ENCODE data around the gene MPPED1. TPM values are rescaled to one million over a fixed set of nuclear protein-coding genes. Genes with fewer than 3 reads are reported as not detected.

Gene MPPED1
- total RNA-seq, 1 experiment from 2014 or later = not detected

- no peaks in the 10 kb centered on the region for H3K36me3 ChIP-seq (ENCODE audit: low read depth)
- BruUV-seq (replicated peaks) = no TSS peak
- no peaks in the 10 kb centered on the region for H3F3A ChIP-seq (ENCODE audit: insufficient read depth, low read depth)
- H3K4me3 ChIP-seq = no peak overlapping the region
- peaks cover 85% of the 10 kb centered on the region for H3K27me3 ChIP-seq (ENCODE audit: insufficient read depth, low read depth)
- TF ChIP-seq EZH2 (IDR thresholded peaks at IDR 0.05; ENCODE audit: low read depth) (no peak), CTCF (conservative IDR thresholded peaks at IDR 0.05) (no peak)
- no peaks in the 10 kb centered on the region for H4K20me1 ChIP-seq (ENCODE audit: insufficient read depth)
- H3K79me2 ChIP-seq (ENCODE audit: low read depth) = no peaks in the 10 kb centered on the region
- no peak overlapping the region for H3K27ac ChIP-seq
- H3K4me1 ChIP-seq (replicated peaks; ENCODE audit: insufficient read depth) = no peaks in the 10 kb centered on the region
- no peaks in the 10 kb centered on the region for H3K9me2 ChIP-seq (ENCODE audit: insufficient read depth)
- no peak overlapping the region for H2AFZ ChIP-seq
- H3K9me3 ChIP-seq (ENCODE audit: insufficient read depth, low read depth) = no peaks in the 10 kb centered on the region
- POLR2A ChIA-PET (ENCODE audit: unreplicated experiment) = no interaction called here
- intact Hi-C loops (cut with micrococcal nuclease; ENCODE audit: unreplicated experiment) = no loop called here
- CTCF ChIA-PET = no interaction called here
- H3K4me2 ChIP-seq = no peak overlapping the region
- DNase-seq = no peak
Observed at GRCh38 chr22:43471606-43472135, 59.9 kb downstream of the MPPED1 start.

- H3K9me2 ChIP-seq (ENCODE audit: insufficient read depth) = no peaks in the 10 kb centered on the region
- TF ChIP-seq EZH2 (IDR thresholded peaks at IDR 0.05; ENCODE audit: low read depth) (no peak), CTCF (conservative IDR thresholded peaks at IDR 0.05) (no peak)
- H3K4me3 ChIP-seq = no peak overlapping the region
- H3F3A ChIP-seq (ENCODE audit: insufficient read depth, low read depth) = no peaks in the 10 kb centered on the region
- ChIA-PET CTCF (no interaction called here), POLR2A (ENCODE audit: unreplicated experiment) (no interaction called here)
- no peaks in the 10 kb centered on the region for H4K20me1 ChIP-seq (ENCODE audit: insufficient read depth)
- BruUV-seq (replicated peaks) = no TSS peak
- H3K9me3 ChIP-seq (ENCODE audit: insufficient read depth, low read depth) = no peaks in the 10 kb centered on the region
- intact Hi-C loops (cut with micrococcal nuclease; ENCODE audit: unreplicated experiment) = no loop called here
- no peaks in the 10 kb centered on the region for H3K36me3 ChIP-seq (ENCODE audit: low read depth)
- H3K27me3 ChIP-seq (ENCODE audit: insufficient read depth, low read depth) = peaks cover 85% of the 10 kb centered on the region
- no peak overlapping the region for H3K27ac ChIP-seq
- H3K79me2 ChIP-seq (ENCODE audit: low read depth) = no peaks in the 10 kb centered on the region
- no peaks in the 10 kb centered on the region for H3K4me1 ChIP-seq (replicated peaks; ENCODE audit: insufficient read depth)
- H2AFZ ChIP-seq = no peak overlapping the region
- H3K4me2 ChIP-seq = no peak overlapping the region
- DNase-seq = no peak
Observed at GRCh38 chr22:43473031-43473430, 61.2 kb downstream of the MPPED1 start.

- TF ChIP-seq EZH2 (IDR thresholded peaks at IDR 0.05; ENCODE audit: low read depth) (no peak), CTCF (conservative IDR thresholded peaks at IDR 0.05) (no peak)
- Histone ChIP-seq H3K4me1 (replicated peaks; ENCODE audit: insufficient read depth) (no peaks in the 10 kb centered on the region), H3K9me3 (ENCODE audit: insufficient read depth, low read depth) (no peaks in the 10 kb centered on the region), H3K4me3 (no peak overlapping the region), H3K79me2 (ENCODE audit: low read depth) (no peaks in the 10 kb centered on the region), H3K27ac (no peak overlapping the region), H3K36me3 (ENCODE audit: low read depth) (no peaks in the 10 kb centered on the region), H3K9me2 (ENCODE audit: insufficient read depth) (no peaks in the 10 kb centered on the region), H3F3A (ENCODE audit: insufficient read depth, low read depth) (no peaks in the 10 kb centered on the region), H4K20me1 (ENCODE audit: insufficient read depth) (no peaks in the 10 kb centered on the region), H2AFZ (no peak overlapping the region), H3K4me2 (no peak overlapping the region), H3K27me3 (ENCODE audit: insufficient read depth, low read depth) (peaks cover 85% of the 10 kb centered on the region)
- ChIA-PET CTCF (no interaction called here), POLR2A (ENCODE audit: unreplicated experiment) (no interaction called here)
- no peak for DNase-seq
- no TSS peak for BruUV-seq (replicated peaks)
- intact Hi-C loops (cut with micrococcal nuclease; ENCODE audit: unreplicated experiment) = no loop called here
Observed at GRCh38 chr22:43473441-43473840, 61.6 kb downstream of the MPPED1 start.
